Measurements from ENCODE around the gene LRRC49. TPM values are rescaled to one million over a fixed set of nuclear protein-coding genes. Genes with fewer than 3 reads are reported as not detected.
A peak's percentile ranks its signal among the peaks of the same experiment; 100 is the strongest.
"Not testable (repeated sequence)": the region's sequence is repeated elsewhere in the genome, so short reads cannot be mapped to it uniquely, and the experiment has no call there.

Gene LRRC49
- total RNA-seq, 1 experiment from 2014 or later: 16.4 TPM

DNA sequence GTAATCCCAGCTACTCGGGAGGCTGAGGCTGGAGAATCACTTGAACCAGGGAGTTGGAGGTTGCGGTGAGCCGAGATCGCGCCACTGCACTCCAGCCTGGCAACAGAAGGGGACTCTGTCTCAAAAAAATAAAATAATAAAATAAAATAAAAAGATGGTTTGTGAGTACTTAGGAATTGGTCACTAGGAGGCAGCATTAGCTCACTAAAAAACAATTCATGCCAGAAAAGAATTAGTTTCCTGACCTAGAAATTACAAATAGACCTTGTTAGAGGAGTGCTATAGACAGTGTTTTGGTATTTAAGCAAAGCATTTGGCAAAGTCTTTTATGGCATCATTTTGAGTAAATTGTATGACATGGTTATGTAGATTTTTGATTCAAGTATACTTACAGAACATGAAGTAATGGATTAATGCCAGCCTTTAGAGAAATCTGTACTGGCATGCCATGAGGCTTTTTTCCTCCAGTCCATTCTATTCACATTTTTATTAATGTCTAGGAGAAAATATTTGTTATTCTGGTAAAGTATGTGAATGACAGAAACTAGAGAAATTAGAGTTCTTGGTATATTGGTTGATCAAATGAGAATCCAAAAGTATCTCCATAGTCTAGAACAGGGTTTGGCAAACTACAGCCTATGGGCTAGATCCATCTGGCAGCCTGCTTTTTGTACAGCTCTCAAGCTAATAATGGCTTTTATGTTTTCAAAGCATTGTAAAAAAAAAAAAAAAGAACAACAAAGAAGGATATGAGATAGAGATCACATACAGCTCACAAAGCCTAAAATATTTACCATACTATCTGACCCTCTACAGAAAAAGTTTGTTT is 81.6 kb downstream of the LRRC49 start:
- peak; percentile 8 for DNase-seq (ENCODE audit: low spot score)

DNA sequence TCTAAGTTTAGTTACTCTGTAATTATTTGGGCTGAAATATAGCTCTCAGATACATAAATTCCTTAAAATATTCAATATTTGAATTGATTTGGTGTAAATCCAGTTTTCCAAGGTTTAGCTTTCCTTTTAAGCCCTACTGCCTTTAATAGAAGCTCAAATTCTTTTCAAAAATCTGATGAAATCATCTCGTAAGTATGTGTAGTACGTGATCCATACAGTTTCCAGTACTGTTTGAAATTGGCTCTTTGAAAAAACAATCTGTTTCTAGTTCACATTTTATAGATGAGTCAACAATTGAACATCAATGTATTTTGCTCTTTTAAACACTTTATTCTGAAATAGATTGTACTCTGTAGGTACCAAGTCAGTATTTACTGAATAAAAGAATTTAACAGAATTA is 84.2 kb downstream of the LRRC49 start:
- DNase-seq (ENCODE audit: low spot score): no peak

DNA sequence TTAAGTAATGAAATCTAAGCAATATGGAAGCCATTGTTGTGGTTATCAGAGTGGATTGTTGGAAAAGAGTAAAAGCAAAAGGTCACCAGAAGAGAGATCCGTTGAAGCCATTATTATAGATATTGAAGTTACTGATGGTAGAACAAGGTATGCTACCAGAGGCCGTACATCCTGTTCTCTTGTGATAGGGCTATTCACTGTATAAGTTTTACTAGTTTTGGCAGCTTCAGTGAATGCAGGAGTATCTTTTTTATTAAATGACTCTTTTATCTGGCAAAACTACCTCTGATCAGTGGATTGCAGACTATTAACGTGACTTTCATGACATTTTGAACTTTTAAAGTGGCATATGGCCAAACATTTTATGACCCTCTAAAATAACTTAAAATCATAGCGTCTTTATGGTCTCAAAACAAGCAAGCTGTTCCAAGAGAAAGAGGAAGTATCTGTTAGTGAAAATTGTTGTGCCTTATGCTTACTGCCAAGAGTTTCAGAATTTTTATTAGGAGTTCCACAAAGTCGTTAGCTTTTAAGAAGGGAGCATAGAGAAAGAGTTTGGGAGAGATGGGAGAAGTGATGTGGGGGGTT is 102.9 kb downstream of the LRRC49 start:
- DNase-seq (ENCODE audit: low spot score): no peak

DNA sequence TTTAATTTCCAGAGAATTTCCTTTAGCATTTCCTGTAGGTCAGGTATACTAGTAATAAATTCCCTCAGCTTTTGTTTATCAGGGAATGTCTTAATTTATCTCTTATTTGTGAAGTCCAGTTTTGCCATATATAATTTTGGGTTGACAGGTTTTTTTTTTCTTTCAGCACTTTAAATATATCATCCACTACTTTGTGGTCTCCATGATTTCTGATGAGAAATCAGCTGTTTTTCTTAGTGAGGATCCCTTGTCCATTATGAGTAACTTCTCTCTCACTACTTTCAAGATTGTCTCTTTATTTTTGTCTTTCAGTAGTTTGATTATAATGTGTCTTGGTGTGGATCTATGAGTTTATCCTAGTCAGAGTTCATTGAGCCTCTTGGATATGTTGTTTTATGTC is 105.7 kb downstream of the LRRC49 start:
- DNase-seq (ENCODE audit: low spot score): no peak

DNA sequence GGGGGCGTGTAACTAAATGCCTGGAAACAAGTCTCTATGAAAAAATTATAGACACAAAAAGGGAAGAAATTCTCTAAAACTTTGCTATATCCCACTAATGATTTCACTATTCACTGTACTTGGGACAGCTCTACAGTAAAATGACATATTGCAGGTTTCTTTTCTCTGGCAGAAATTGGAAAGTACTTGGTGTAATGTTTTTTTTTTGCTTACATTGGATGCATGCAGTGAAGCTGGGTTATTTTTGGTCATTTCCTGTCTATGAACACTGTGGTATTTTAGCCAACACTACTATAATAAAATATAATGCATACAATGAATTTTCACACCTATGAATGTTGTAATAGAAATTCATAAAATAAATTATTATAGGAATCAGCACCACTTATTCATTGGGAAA is 109.7 kb downstream of the LRRC49 start:
- no peak for DNase-seq (ENCODE audit: low spot score)

DNA sequence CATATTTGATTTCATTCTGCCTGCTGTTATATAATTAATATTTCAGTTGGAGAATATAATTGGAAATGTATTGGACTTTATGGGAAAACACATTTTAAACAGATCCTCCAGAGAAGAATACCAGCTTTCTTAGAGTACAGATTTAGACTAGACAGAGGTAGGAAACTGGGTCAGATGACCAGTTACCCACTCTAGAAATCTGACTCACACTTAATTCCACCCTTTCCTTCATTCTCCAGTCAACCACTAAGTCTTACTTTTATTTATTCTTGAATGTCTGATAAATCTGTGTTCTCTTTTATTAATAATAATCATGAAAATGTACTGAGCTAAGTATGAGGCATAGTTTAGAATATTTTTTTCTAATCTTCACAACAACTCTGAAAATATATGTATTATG is 110.7 kb downstream of the LRRC49 start:
- DNase-seq (ENCODE audit: low spot score): peak; percentile 25

DNA sequence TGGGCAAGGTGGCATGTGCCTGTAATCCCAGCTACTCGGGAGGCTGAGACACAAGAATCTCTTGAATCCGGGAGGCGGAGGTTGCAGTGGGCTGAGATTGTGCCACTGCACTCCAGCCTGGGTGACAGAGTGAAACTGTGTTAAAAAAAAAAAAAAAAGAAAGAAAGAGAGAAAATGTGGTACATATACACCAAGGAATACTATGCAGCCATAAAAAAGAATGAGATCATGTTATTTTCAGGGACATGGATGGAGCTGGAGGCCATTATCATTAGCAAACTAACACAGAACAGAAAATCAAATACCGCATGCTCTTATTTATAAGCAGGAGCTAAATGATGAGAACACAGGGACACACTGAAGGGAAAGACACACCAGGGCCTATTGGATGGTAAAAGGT is 111.9 kb downstream of the LRRC49 start:
- not testable (repeated sequence) for DNase-seq (ENCODE audit: low spot score)

DNA sequence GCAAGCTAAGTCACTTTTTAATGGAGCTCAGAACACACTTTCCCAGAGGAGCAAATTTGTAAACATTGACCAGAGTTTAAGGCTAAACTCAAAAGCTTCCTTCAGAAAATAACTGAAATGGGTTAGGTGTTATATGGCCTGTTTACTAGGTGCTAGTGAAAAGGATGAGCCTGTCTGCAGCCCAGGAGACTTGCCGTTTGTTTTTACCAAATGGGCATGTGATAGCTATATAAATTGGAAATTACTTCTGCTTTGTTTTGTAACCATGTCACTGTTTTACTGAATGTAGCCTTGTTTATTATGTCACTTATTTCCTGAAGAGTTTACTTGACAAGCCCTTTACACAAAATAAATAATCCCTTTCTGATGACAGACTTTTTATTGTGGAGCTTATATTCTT is 113.3 kb downstream of the LRRC49 start:
- no peak for DNase-seq (ENCODE audit: low spot score)

DNA sequence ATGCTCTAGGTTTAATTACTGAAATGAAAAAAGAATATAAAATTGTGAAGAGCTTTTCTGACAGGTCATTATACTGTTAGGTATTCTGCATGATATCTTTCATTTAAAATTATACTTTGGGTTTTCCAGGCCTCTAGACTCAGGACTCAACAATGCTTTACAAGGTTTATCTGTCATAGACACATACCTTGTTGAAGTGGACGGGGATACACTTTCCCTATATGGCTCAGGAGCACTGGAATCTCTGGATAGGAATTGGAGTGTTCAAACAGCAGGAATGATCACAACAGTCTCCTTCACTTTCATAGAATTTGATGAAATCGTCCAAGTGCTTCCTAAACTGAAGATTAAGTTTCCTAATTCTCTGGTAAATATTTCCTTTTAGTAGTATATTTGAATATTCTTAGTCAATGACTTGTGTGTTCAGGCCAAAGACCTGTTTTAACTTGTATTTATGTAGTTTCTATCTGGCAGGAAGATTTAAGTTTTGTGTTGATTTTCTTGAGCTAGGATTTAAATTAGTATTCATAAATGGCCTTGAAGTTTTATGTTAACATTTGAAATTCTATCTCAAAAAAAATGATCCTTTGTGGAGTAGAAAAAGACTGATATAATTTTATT is 115.7 kb downstream of the LRRC49 start:
- no peak for DNase-seq (ENCODE audit: low spot score)

DNA sequence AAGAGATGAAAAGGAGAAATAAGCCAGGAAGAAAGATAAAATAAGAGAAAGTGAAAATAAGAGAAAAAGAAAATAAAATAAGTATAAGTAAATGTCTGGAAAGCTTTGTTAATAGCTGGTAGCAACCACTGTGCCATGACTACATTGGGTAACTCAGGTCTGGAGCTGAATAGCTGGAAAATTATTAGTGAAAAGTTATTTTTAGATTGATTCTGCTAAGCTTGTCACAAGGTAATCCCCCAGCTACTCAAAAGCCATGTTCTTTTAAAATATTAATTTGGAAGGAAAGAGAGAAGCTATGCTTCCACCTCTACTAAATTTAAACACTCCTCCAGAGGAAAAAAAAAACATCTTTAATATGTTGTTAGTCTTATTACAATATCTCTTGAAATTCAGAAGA is 117.8 kb downstream of the LRRC49 start:
- no peak for DNase-seq (ENCODE audit: low spot score)

DNA sequence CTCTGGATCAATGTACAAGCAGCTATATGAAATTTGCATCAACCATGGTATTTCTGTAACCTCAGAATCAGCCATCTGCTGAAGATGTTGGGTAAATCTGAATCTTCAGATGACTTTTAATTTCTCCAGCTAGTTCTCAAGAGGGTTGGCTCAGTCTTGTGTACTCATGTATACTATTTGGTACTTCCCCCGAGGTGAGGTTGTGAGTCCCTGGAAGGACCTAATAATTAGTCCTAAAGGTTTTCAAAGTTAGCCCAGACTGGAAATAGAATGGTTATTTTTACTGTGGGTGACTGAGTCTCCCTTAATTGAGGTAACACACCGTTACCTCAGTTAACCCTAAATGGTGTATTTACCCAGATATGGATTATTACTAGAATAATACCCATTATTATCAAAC is 118.4 kb downstream of the LRRC49 start:
- no peak for DNase-seq (ENCODE audit: low spot score)

DNA sequence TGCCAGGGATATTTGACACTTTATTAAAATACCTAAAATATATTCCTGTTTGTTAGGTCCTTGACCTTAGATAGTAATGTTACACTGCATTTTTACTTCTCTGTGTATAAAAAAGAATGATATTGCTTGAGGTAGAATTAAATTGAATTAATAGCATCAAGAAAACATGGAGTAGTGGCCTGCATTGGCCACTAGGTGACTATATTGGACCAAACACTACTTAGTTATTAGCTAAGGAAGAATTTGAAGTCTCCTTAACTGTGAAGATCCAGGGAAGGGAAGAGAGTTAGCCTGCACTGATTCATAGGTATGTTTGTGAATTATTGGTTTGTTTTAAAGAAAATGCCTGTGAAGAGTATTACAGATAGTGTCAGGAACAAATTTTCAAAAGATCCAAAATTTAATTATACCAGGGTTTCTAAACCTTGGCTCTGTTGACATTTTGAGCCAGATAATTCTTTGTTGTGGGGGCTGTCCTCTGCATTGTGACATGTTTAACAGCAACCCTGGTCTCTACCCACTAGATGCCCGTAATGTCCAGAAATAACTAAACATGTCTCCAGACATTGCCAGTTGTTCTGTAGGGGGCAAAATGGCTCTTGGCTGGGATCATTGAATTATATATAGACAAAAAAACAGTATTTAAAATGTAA is 119.0 kb downstream of the LRRC49 start:
- DNase-seq (ENCODE audit: low spot score): peak; percentile 53

DNA sequence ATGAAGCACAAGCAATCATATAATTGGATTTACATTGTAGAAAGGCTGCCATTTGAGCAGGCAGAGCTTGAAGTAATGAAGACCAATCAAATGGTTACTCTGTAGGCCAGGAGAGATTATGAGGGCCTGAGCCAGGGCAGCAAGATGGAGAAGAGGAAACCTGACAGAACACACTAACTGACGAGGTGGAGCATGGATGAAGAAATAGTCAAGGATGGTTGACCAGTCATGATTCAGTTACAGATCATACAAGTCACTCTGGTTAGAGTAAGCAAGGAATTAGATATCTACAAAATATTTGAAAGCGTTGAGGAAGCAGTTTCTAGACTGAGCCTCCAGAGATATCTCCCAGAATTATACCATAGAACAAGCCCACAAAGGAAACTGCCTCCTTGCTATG is 120.8 kb downstream of the LRRC49 start:
- no peak for DNase-seq (ENCODE audit: low spot score)

DNA sequence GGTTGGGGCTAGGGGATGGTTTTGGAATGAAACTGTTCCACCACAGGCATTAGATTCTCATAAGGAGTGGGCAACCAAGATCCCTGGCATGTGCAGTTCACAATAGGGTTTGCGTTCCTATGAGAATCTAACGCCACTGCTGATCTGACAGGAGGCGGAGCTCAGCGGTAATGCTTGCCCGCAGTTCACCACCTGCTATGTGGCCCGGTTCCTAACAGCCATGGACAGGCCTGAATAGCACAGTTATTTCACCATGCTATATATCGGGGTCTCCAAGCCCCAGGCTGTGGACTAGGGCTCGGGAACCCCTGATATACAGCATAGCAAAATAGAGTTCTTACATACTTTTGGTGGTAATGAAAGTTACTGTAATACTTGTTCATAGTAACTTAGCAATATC is 122.7 kb downstream of the LRRC49 start:
- no peak for DNase-seq (ENCODE audit: low spot score)

DNA sequence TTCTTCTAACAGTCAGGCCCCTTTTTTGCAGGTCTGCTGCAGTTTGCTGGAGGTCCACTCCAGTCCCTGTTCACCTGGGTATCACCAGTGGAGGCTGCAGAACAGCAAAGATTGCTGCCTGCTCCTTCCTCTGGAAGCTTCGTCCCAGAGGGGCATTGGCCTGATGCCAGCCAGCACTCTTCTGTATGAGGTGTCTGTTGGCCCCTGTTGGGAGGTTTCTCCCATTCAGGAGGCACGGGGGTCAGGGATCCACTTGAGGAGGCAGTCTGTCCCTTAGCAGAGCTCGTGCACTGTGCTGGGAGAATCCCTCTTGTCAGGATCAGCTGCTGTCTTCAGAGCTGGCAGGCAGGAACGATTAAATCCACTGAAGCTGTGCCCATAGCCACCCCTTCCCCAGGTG is 138.6 kb downstream of the LRRC49 start:
- not testable (repeated sequence) for DNase-seq (ENCODE audit: low spot score)

DNA sequence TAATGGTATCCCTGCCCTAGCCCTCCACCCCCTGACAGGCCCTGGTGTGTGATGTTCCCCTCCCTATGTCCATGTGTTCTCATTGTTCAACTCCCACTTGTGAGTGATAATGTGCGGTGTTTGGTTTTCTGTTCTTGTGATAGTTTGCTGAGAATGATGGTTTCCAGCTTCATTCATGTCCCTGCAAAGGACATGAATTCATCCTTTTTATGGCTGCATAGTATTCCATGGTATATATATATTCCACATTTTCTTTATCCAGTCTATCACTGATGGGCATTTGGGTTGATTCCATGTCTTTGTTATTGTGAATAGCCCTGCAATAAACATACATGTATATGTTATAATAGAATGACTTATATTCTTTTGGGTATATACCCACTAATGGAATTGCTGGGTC is 142.9 kb downstream of the LRRC49 start:
- not testable (repeated sequence) for DNase-seq (ENCODE audit: low spot score)

DNA sequence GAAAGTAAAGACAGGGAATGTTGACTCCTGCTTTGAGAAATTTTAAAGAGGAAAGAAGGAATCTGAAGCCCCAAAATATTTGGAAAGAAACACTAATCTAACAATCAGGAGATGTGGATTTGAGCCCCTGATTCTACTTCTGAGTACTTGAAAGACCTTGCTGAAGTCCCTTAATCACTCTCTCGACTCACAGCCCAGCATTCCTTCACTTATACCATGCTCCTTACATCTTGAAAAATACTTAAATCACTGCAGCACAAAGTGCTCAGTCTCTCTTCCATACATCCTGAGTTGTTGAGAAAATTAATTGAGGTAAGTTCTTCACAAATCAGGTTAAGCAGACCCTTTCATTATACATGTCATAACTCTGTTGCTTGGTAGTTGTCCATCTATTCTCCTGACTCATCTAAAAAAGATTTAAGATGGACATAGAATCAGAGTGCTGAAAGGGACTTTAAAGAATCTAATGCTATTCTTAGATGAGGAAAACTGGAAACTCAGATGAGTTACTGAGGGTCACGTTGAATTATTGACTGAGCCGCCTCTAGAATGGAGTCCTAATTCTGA is 149.8 kb downstream of the LRRC49 start:
- DNase-seq (ENCODE audit: low spot score): no peak

DNA sequence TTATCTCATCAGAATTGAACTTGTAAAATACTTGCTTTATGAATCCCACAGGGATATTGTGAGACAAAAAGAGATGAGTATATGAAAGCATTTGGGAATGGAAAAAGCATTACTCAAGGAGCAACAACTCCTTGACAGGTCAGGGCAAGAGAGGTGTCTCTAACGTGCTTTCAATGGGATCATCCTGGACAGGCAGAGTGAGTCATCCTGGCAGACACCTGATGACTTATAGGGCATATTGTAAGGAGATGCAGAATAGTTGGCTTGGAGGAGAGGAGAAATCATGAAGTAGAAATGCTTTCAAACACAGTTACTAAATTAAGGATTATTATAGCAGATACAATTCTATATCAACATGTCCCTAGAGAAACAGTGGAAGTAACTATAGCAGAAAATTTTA is 150.7 kb downstream of the LRRC49 start:
- DNase-seq (ENCODE audit: low spot score): peak; percentile 36

DNA sequence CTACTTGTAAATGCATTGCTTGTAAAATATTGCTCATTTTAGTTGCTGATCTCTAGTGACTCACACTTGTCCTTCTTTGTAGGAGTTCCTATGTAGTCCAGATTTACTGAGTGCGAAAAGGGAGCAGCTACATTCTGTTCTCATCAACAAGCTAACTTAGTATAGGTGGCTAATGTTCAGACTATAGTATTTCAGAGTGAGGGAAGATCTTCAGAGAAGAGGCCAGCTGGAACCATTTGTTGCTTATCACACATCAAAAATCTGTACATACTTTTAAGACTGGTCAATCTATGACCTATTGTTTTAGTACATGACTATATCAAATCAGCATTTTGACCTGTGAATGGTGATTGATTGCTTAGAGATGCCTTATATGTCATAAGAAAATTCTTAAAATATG is 151.4 kb downstream of the LRRC49 start:
- DNase-seq (ENCODE audit: low spot score): no peak

DNA sequence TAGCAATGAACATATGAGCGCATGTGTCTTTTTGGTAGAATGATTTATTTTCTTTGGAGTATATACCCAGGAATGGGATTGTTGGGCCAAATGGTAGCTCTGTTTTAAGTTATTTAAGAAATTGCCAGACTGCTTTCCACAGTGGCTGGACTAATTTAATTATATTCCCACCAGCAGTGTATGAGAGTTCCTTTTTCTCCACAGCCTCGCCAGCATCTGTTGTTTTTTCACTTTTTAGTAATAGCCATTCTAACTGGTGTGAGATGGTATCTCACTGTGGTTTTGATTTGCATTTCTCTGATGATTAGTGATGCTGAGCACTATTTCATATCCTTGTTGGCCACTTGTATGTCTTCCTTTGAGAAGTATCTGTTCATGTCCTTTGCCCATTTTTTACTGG is 153.5 kb downstream of the LRRC49 start:
- not testable (repeated sequence) for DNase-seq (ENCODE audit: low spot score)

DNA sequence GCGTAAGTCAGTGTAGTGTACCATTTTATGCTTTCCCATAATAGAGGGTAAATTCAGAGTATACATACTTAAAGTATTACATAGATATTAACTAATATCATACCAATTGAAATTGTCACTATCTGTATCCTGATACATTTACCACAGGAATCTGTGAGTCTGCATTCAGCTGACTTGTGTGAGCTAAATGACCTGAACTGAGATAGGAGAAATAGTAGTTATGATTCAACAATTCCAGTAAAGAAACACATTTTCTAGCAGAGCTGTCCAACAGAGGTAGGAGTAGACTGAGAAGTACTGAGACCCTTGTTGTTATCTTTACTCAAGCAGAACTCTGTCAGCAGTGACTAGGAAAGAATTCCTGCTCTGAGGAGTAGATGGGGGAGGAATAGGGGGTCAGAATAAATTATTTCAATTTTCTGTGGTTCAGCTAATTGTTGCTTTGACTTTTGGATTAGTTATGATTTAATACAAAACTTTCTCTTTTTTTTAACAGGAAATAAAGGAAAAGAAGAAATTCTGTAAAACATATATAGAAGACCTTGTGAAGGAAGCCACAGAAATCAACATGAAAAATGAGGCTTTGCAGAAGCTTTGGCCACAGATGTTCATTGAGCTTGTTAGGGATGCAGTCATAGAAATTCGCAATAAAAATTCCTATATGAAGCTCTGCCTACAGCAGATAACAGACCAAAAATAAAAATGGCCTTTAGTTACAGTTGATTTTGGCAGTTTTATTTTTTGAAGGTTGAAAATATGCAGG is 156.5 kb downstream of the LRRC49 start:
- peak; percentile 71 for DNase-seq (ENCODE audit: low spot score)
